ENCODE results near the gene ZG16.

GRCh38 chr16:29805232-29806098, 27.4 kb downstream of the ZG16 start:
- no peak for TF ChIP-seq GATA2 (IDR thresholded peaks at IDR 0.05; ENCODE audit: low read depth, low read length)
- no peak for TF ChIP-seq GATA3 (IDR thresholded peaks at IDR 0.05; ENCODE audit: low read depth, low read length)

All from SH-SY5Y (cell line).